C4-2B (cell line): ENCODE measurements around the gene HOGA1.

Experiments
- H3K27ac ChIP-seq: fragments of 450-650 bp; 2 replicates; pipeline ENCODE4 v1.5.1; 2017
- CTCF ChIP-seq: fragments of 450-650 bp; conservative IDR thresholded peaks from 2 replicates; pipeline ENCODE4 v1.5.1; 2017; ENCODE audit warnings: mild to moderate bottlenecking
- ZFX ChIP-seq: fragments of 450-650 bp; IDR thresholded peaks from 2 replicates; pipeline ENCODE4 v1.6.1; 2017

HOGA1 gene

GRCh38 chr10:97587183-97587582 lies 3.0 kb downstream of the HOGA1 start:
- no peak overlapping the region for H3K27ac ChIP-seq

DNA sequence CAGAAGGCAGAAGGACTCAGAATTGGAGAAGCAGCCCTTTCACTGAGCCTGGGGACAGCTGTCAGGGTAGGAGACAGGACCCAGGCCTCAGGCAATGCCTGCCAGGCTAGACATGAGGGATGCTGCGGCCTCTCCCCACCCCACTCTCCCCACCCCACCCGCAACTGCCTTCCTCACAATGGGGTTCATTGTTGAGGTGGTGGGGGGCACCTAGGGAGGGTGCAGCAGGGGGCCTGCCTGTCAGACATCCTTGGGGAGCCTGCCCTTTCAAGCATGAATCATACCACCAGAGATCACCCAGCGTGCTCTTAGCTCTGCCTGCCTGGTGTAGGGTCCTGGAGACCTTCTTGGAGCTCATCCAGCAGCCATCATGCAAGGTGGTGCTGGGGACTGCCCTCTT lies 5.3 kb downstream of the HOGA1 start, which contains the start of gene C10orf62:
TSS of gene C10orf62 (plus strand) at position 243 of the 400 bp plus-strand sequence. CDS start 177 bp downstream, outside the sequence.
- TF ChIP-seq ZFX (no peak), CTCF (no peak)
- no peak within 1 kb of the TSS for H3K27ac ChIP-seq

More at GRCh38 chr10:97587183-97587582, 3.0 kb downstream of the HOGA1 start:
- TF ChIP-seq CTCF: no peak
- no peak for TF ChIP-seq ZFX

GRCh38 chr10:97590082-97590747 lies 6.0 kb downstream of the HOGA1 start:
- no peak overlapping the region for H3K27ac ChIP-seq
- TF ChIP-seq ZFX: no peak
- TF ChIP-seq CTCF: no peak

DNA sequence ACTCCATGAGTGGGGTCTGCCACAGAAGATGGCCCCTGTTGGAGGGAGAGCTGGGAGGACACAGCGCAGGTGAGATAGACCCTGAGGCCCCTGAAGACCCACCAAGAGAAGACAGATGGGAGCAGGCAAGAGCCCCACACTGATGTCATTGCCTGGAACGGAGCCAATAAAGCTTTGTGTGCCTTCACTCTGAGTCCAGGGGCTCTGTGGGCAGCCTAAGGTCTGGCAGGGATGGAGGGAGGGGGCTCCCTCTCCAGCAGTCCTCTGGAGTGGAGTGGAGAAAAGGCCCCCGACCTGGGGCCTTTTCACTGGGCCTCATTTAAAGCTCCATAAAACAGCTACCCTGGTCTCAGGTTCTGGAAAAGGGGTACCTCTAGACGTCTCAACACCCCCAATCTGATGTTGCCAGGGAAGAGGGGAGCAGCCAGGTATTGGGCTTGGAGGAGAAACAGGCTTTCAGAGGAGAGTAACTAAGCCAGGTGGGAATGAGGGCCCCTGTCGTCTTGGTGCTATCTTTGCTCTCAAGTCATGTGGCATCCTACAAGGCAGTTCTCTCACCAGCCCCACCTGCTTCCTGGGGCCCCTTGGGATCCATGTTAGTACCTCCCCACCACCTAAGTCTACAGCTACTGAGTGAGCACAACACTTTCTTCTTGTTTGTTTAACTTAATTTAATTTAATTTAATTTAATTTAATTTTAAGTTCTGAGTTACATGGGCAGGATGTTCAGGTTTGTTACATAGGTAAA lies 6.7 kb downstream of the HOGA1 start:
- no peak overlapping the region for H3K27ac ChIP-seq
- TF ChIP-seq ZFX: no peak
- no peak for TF ChIP-seq CTCF

- TF ChIP-seq ZFX (no peak), CTCF (no peak)
- no peak overlapping the region for H3K27ac ChIP-seq
These were observed 9.2 kb downstream of the HOGA1 start for GRCh38 chr10:97593421-97593820.

DNA sequence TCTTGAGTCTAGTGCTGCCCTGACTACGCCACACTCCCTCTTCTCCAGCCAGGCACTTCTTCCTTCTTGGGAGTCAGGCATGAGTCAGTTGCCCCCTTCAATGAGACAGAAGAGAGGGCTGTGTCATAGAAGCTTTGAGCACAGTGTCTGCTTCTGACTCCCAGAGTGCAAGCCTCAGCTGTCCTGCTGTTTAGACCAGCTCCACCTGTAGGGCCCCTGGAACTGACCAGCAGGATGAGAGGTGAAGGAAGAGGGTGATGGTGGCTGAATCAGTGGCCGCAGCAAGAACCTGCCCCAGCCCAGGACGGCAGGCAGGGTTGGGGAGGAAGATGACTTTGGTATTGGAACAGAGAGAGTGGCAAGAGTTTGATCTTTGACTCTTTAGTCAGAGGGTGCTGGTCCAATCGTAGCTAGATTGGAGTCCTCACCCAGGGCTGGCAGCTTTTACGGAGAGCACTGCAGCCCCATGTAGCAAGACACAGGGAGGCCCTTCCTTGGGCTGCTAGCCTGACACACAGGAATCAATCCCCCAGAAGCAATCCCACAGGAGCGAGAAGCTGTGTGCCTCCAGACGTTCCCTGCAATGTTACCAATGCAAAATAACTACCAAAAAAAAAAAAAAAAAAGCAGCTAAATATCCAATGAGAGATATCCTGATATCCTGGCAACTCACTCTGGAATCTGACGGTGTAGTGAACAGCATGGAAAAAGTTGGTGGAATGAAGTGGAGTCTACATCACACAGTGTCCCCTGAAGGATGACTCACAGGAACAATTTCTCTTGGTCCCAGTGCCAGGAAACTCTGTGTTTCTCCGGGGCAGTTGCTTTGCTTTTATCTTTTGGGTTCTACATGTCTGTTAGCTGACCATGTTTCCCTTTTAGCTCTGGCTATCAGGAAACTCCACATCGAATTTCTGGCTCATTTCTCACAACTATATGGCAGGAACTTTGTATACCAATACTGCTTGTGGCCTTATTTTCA lies 12.2 kb downstream of the HOGA1 start:
- peak overlapping the region; percentile 11; the same call in 1 of the 2 replicates for H3K27ac ChIP-seq
- TF ChIP-seq CTCF: no peak
- no peak for TF ChIP-seq ZFX
